IPS DF 6.9 (cell line): ENCODE results near the gene NPIPA5.
"Not testable (repeated sequence)": the region's sequence is repeated elsewhere in the genome, so short reads cannot be mapped to it uniquely, and the experiment has no call there.

Source experiments
- DNase-seq: peaks from one replicate; pipeline ENCODE4 v3.0.0-alpha.2; 2013; ENCODE audit warnings: low read depth, low spot score
- H3K27ac ChIP-seq: one replicate; pipeline ENCODE4 v1.5.1; 2013; ENCODE audit warnings: low read length, control low read depth
- H3K27me3 ChIP-seq: 2 replicates; pipeline ENCODE4 v1.6.1; 2013; ENCODE audit warnings: mild to moderate bottlenecking, low read length; ENCODE audit not compliant: control insufficient read depth, insufficient read depth
- H3K36me3 ChIP-seq: 2 replicates; pipeline ENCODE4 v1.6.1; 2013; ENCODE audit warnings: low read length; ENCODE audit not compliant: control insufficient read depth, insufficient read depth
- H3K4me1 ChIP-seq: 2 replicates; pipeline ENCODE4 v1.6.1; 2013; ENCODE audit warnings: low read length; ENCODE audit not compliant: control insufficient read depth, insufficient read depth
- H3K4me3 ChIP-seq: 2 replicates; pipeline ENCODE4 v1.5.1; 2013; ENCODE audit warnings: mild to moderate bottlenecking, low read length
- H3K9me3 ChIP-seq: 2 replicates; pipeline ENCODE4 v1.6.1; 2013; ENCODE audit warnings: low read length, inconsistent platforms; ENCODE audit not compliant: control insufficient read depth, insufficient read depth
- WGBS: extraction: QIAGEN DNeasy Blood & Tissue Kit; methylation state at CpG from one replicate; pipeline ENCODE4 v1.1.7; 2013; ENCODE audit warnings: mixed read lengths, missing lambda C conversion rate; ENCODE audit not compliant: insufficient read length, insufficient coverage; 5-methylcytosine and 5-hydroxymethylcytosine counted together

The NPIPA5 gene

GRCh38 chr16:15378194-15378593, at the start of gene NPIPA5:
Gene NPIPA5, minus strand, starts transcription at chr16:15378294. Its CDS starts 0 bp downstream, at chr16:15378294.
- DNase-seq, H3K4me3 ChIP-seq, H3K9me3 ChIP-seq, H3K36me3 ChIP-seq, H3K27me3 ChIP-seq, H3K4me1 ChIP-seq, H3K27ac ChIP-seq: not testable (repeated sequence)
- WGBS: no CpG with 5 or more reads among the region's 4 CpGs

- Histone ChIP-seq H3K27ac (no peak overlapping the region), H3K36me3 (no peaks in the 10 kb centered on the region), H3K9me3 (no peaks in the 10 kb centered on the region), H3K27me3 (no peaks in the 10 kb centered on the region), H3K4me3 (no peak overlapping the region), H3K4me1 (no peaks in the 10 kb centered on the region)
- no CpG with 5 or more reads among the region's 8 CpGs for WGBS
- DNase-seq: no peak
These were observed 49.6 kb upstream of the NPIPA5 start for GRCh38 chr16:15427648-15428239.

- no peak for DNase-seq
- WGBS: no CpG with 5 or more reads among the region's 6 CpGs
- Histone ChIP-seq H3K27me3 (no peaks in the 10 kb centered on the region), H3K36me3 (no peaks in the 10 kb centered on the region), H3K27ac (no peak overlapping the region), H3K4me3 (no peak overlapping the region), H3K9me3 (no peaks in the 10 kb centered on the region), H3K4me1 (no peaks in the 10 kb centered on the region)
These were observed 48.7 kb upstream of the NPIPA5 start for GRCh38 chr16:15426796-15427195.

GRCh38 chr16:15425861-15426260, 47.8 kb upstream of the NPIPA5 start:
- H3K36me3 ChIP-seq: no peaks in the 10 kb centered on the region
- H3K27me3 ChIP-seq: no peaks in the 10 kb centered on the region
- no peaks in the 10 kb centered on the region for H3K4me1 ChIP-seq
- no peaks in the 10 kb centered on the region for H3K9me3 ChIP-seq
- no peak overlapping the region for H3K4me3 ChIP-seq
- no CpG with 5 or more reads among the region's 6 CpGs for WGBS
- DNase-seq: no peak
- H3K27ac ChIP-seq: no peak overlapping the region

GRCh38 chr16:15422222-15422621, 44.1 kb upstream of the NPIPA5 start:
- no peak overlapping the region for H3K4me3 ChIP-seq
- no peaks in the 10 kb centered on the region for H3K36me3 ChIP-seq
- no peak for DNase-seq
- no peaks in the 10 kb centered on the region for H3K27me3 ChIP-seq
- no peak overlapping the region for H3K27ac ChIP-seq
- no CpG with 5 or more reads among the region's 8 CpGs for WGBS
- no peaks in the 10 kb centered on the region for H3K4me1 ChIP-seq
- H3K9me3 ChIP-seq: no peaks in the 10 kb centered on the region

- not testable (repeated sequence) for H3K36me3 ChIP-seq, DNase-seq, H3K27ac ChIP-seq, H3K4me3 ChIP-seq, H3K9me3 ChIP-seq, H3K4me1 ChIP-seq, H3K27me3 ChIP-seq
- WGBS: no CpG with 5 or more reads among the region's 5 CpGs
These were observed 43.6 kb upstream of the NPIPA5 start for GRCh38 chr16:15421696-15422095.

GRCh38 chr16:15418206-15418605, 40.1 kb upstream of the NPIPA5 start:
- Histone ChIP-seq H3K9me3 (no peaks in the 10 kb centered on the region), H3K27me3 (no peaks in the 10 kb centered on the region), H3K4me1 (no peaks in the 10 kb centered on the region), H3K36me3 (no peaks in the 10 kb centered on the region), H3K27ac (no peak overlapping the region), H3K4me3 (no peak overlapping the region)
- WGBS: no CpG with 5 or more reads among the region's 3 CpGs
- DNase-seq: no peak

- Histone ChIP-seq H3K4me1 (no peaks in the 10 kb centered on the region), H3K36me3 (no peaks in the 10 kb centered on the region), H3K4me3 (no peak overlapping the region), H3K9me3 (no peaks in the 10 kb centered on the region), H3K27ac (no peak overlapping the region), H3K27me3 (no peaks in the 10 kb centered on the region)
- WGBS: no CpG with 5 or more reads among the region's 2 CpGs
- DNase-seq: no peak
These were observed 39.1 kb upstream of the NPIPA5 start for GRCh38 chr16:15417197-15417596.

- no peaks in the 10 kb centered on the region for H3K27me3 ChIP-seq
- H3K36me3 ChIP-seq: no peaks in the 10 kb centered on the region
- no peak overlapping the region for H3K27ac ChIP-seq
- H3K9me3 ChIP-seq: no peaks in the 10 kb centered on the region
- no CpG with 5 or more reads among the region's 3 CpGs for WGBS
- no peak for DNase-seq
- H3K4me3 ChIP-seq: no peak overlapping the region
- no peaks in the 10 kb centered on the region for H3K4me1 ChIP-seq
These were observed 37.5 kb upstream of the NPIPA5 start for GRCh38 chr16:15415511-15415985.

GRCh38 chr16:15409476-15409875, 31.4 kb upstream of the NPIPA5 start:
- not testable (repeated sequence) for H3K4me3 ChIP-seq, H3K9me3 ChIP-seq, H3K4me1 ChIP-seq, DNase-seq, H3K27me3 ChIP-seq, H3K27ac ChIP-seq, H3K36me3 ChIP-seq
- WGBS: no CpG with 5 or more reads among the region's 6 CpGs

GRCh38 chr16:15407756-15408155, 29.7 kb upstream of the NPIPA5 start:
- H3K4me1 ChIP-seq, H3K27ac ChIP-seq, H3K9me3 ChIP-seq, DNase-seq, H3K36me3 ChIP-seq, H3K4me3 ChIP-seq, H3K27me3 ChIP-seq: not testable (repeated sequence)
- no CpG with 5 or more reads among the region's 4 CpGs for WGBS
